HEK293 (cell line): ENCODE measurements around the gene SURF4.
"Not testable (repeated sequence)": the region's sequence is repeated elsewhere in the genome, so short reads cannot be mapped to it uniquely, and the experiment has no call there.

Experiments used
- CTCF ChIA-PET: fragments of 350-600 bp; formaldehyde crosslinking; extraction: SDS; loops from one replicate; lab custom pipeline; 2021; ENCODE audit warnings: antibody characterized with exemption; lab: Yijun Ruan, JAX
- POLR2A ChIA-PET: fragments of 300-600 bp; formaldehyde crosslinking; extraction: SDS; loops from one replicate; lab custom pipeline; 2020; ENCODE audit warnings: antibody characterized with exemption, inconsistent platforms; lab: Yijun Ruan, JAX
- H3K27ac ChIP-seq: fragments of 200-500 bp; sonication (Bioruptor generic); 2 replicates; pipeline ENCODE4 v1.5.1; 2014; ENCODE audit warnings: low read depth, low read length, control low read depth, inconsistent platforms; ENCODE audit errors: extremely low read depth
- H3K36me3 ChIP-seq, 2 experiments: fragments of 200-500 bp in 1 of 2; sonication (Bioruptor generic) in 1 of 2; 1 replicate in 1 of 2; 2 replicates in 1 of 2; pipeline ENCODE4 v1.5.1; 2014 to 2017; ENCODE audit warnings: inconsistent platforms in 2 of 2, low read length in 2 of 2; ENCODE audit not compliant: control insufficient read depth in 2 of 2, insufficient read depth in 1 of 2
- H3K4me1 ChIP-seq: fragments of 200-500 bp; sonication (Bioruptor generic); 2 replicates; pipeline ENCODE4 v1.5.1; 2014; ENCODE audit warnings: mild to moderate bottlenecking, low read length, inconsistent platforms; ENCODE audit not compliant: control insufficient read depth, insufficient read depth
- H3K4me3 ChIP-seq: 2 replicates; pipeline ENCODE4 v1.5.1; 2011; ENCODE audit warnings: low read depth, mild to moderate bottlenecking, control low read depth, low read length, moderate library complexity
- H3K9me3 ChIP-seq: fragments of 200-500 bp; sonication (Bioruptor generic); 2 replicates; pipeline ENCODE4 v1.5.1; 2014; ENCODE audit warnings: low read depth, low read length, inconsistent platforms; ENCODE audit not compliant: control insufficient read depth, insufficient read depth
- CTCF ChIP-seq: fragments of 450-650 bp; formaldehyde crosslinking; IDR thresholded peaks from 2 replicates; pipeline ENCODE4 v1.5.1; 2016; ENCODE audit warnings: missing biosample characterization, missing genetic modification characterization
- HOXC10 ChIP-seq: sonication (generic); formaldehyde crosslinking; IDR thresholded peaks from 2 replicates; pipeline ENCODE4 v1.8.1; 2023; ENCODE audit warnings: mild to moderate bottlenecking, missing genetic modification reagents
- INSM2 ChIP-seq: fragments of 450-650 bp; formaldehyde crosslinking; IDR thresholded peaks from 2 replicates; pipeline ENCODE4 v1.5.1; 2016; ENCODE audit warnings: missing biosample characterization, missing genetic modification characterization
- KLF1 ChIP-seq: fragments of 450-650 bp; formaldehyde crosslinking; IDR thresholded peaks from 2 replicates; pipeline ENCODE4 v1.5.1; 2016; ENCODE audit warnings: missing biosample characterization, missing genetic modification characterization
- SCRT1 ChIP-seq: fragments of 450-650 bp; formaldehyde crosslinking; IDR thresholded peaks from 2 replicates; pipeline ENCODE4 v1.5.1; 2016; ENCODE audit warnings: missing biosample characterization, missing genetic modification characterization, borderline replicate concordance
- YY2 ChIP-seq: fragments of 450-650 bp; formaldehyde crosslinking; IDR thresholded peaks from 2 replicates; pipeline ENCODE4 v1.5.1; 2016; ENCODE audit warnings: missing biosample characterization, missing genetic modification characterization
- ZBTB8A ChIP-seq: fragments of 450-650 bp; formaldehyde crosslinking; IDR thresholded peaks from 2 replicates; pipeline ENCODE4 v1.5.1; 2016; ENCODE audit warnings: missing biosample characterization, missing genetic modification characterization
- ZFP37 ChIP-seq: fragments of 450-650 bp; formaldehyde crosslinking; IDR thresholded peaks from 2 replicates; pipeline ENCODE4 v1.5.1; 2016; ENCODE audit warnings: missing biosample characterization, missing genetic modification characterization
- ZNF2 ChIP-seq: fragments of 450-650 bp; formaldehyde crosslinking; IDR thresholded peaks from 2 replicates; pipeline ENCODE4 v1.5.1; 2016; ENCODE audit warnings: missing biosample characterization, missing genetic modification characterization
- ZNF292 ChIP-seq: fragments of 450-650 bp; formaldehyde crosslinking; IDR thresholded peaks from 2 replicates; pipeline ENCODE4 v1.5.1; 2016; ENCODE audit warnings: low read depth, missing biosample characterization, missing genetic modification characterization, borderline replicate concordance
- ZNF513 ChIP-seq: fragments of 450-650 bp; IDR thresholded peaks from 2 replicates; pipeline ENCODE4 v1.5.1; 2018; ENCODE audit warnings: missing biosample characterization, missing genetic modification characterization
- ZNF555 ChIP-seq: fragments of 450-650 bp; formaldehyde crosslinking; conservative IDR thresholded peaks from 2 replicates; pipeline ENCODE4 v1.5.1; 2017; ENCODE audit warnings: missing biosample characterization, mild to moderate bottlenecking, missing genetic modification characterization, inconsistent platforms
- ZNF596 ChIP-seq: fragments of 450-650 bp; IDR thresholded peaks from 2 replicates; pipeline ENCODE4 v1.5.0; 2018; ENCODE audit warnings: missing biosample characterization, mild to moderate bottlenecking, missing genetic modification characterization, moderate library complexity
- ZNF654 ChIP-seq: fragments of 450-650 bp; formaldehyde crosslinking; IDR thresholded peaks from 2 replicates; pipeline ENCODE4 v1.5.1; 2016; ENCODE audit warnings: low read depth, missing biosample characterization, missing genetic modification characterization
- ZNF785 ChIP-seq: fragments of 450-650 bp; formaldehyde crosslinking; IDR thresholded peaks from 2 replicates; pipeline ENCODE4 v1.5.1; 2016; ENCODE audit warnings: missing biosample characterization, missing genetic modification characterization
- ZSCAN30 ChIP-seq: fragments of 450-650 bp; IDR thresholded peaks from 2 replicates; pipeline ENCODE4 v1.5.1; 2018; ENCODE audit warnings: missing biosample characterization, mild to moderate bottlenecking, missing genetic modification characterization, moderate library complexity
- TF ChIP-seq, protein P1 (sequence below): fragments of 450-650 bp; formaldehyde crosslinking; IDR thresholded peaks from 2 replicates; pipeline ENCODE4 v1.5.1; 2016; ENCODE audit warnings: missing biosample characterization, missing genetic modification characterization
- TF ChIP-seq, protein P2 (sequence below): fragments of 450-650 bp; formaldehyde crosslinking; IDR thresholded peaks from 2 replicates; pipeline ENCODE4 v1.5.1; 2016; ENCODE audit warnings: missing biosample characterization, missing genetic modification characterization
- TF ChIP-seq, protein P3 (sequence below): fragments of 450-650 bp; formaldehyde crosslinking; IDR thresholded peaks from 2 replicates; pipeline ENCODE4 v1.5.1; 2016; ENCODE audit warnings: missing biosample characterization, missing genetic modification characterization

SURF4 gene

GRCh38 chr9:133331221-133331620 lies 44.6 kb downstream of the SURF4 start:
- ChIA-PET CTCF (interaction anchor here (0.7 to 8.9 kb wide), 8 partner anchors 8 to 291 kb away, joined by 3 to 159 read pairs (median 12); no protein-coding TSS in a partner anchor), POLR2A (interaction anchor here (0.7 to 3.1 kb wide), 5 partner anchors 17 to 145 kb away, joined by 3 to 19 read pairs (median 4); partner anchors contain the start of genes CACFD1, MED22 and RPL7A)
- no peak for TF ChIP-seq ZNF596 (tag by site-specific recombination)
- no peak for TF ChIP-seq ZFP37 (tag by site-specific recombination)
- no peak for TF ChIP-seq ZNF292 (tag by site-specific recombination)
- TF ChIP-seq, protein P1, sequence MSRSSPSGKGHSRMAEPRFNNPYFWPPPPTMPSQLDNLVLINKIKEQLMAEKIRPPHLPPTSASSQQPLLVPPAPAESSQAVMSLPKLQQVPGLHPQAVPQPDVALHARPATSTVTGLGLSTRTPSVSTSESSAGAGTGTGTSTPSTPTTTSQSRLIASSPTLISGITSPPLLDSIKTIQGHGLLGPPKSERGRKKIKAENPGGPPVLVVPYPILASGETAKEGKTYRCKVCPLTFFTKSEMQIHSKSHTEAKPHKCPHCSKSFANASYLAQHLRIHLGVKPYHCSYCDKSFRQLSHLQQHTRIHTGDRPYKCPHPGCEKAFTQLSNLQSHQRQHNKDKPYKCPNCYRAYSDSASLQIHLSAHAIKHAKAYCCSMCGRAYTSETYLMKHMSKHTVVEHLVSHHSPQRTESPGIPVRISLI (tag by site-specific recombination): no peak
- TF ChIP-seq INSM2: no peak
- no peak for TF ChIP-seq ZNF555 (tag by site-specific recombination)
- TF ChIP-seq, protein P2, sequence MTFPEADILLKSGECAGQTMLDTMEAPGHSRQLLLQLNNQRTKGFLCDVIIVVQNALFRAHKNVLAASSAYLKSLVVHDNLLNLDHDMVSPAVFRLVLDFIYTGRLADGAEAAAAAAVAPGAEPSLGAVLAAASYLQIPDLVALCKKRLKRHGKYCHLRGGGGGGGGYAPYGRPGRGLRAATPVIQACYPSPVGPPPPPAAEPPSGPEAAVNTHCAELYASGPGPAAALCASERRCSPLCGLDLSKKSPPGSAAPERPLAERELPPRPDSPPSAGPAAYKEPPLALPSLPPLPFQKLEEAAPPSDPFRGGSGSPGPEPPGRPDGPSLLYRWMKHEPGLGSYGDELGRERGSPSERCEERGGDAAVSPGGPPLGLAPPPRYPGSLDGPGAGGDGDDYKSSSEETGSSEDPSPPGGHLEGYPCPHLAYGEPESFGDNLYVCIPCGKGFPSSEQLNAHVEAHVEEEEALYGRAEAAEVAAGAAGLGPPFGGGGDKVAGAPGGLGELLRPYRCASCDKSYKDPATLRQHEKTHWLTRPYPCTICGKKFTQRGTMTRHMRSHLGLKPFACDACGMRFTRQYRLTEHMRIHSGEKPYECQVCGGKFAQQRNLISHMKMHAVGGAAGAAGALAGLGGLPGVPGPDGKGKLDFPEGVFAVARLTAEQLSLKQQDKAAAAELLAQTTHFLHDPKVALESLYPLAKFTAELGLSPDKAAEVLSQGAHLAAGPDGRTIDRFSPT (tag by site-specific recombination): no peak
- no peak for TF ChIP-seq ZNF785 (tag by site-specific recombination)
- TF ChIP-seq, protein P3, sequence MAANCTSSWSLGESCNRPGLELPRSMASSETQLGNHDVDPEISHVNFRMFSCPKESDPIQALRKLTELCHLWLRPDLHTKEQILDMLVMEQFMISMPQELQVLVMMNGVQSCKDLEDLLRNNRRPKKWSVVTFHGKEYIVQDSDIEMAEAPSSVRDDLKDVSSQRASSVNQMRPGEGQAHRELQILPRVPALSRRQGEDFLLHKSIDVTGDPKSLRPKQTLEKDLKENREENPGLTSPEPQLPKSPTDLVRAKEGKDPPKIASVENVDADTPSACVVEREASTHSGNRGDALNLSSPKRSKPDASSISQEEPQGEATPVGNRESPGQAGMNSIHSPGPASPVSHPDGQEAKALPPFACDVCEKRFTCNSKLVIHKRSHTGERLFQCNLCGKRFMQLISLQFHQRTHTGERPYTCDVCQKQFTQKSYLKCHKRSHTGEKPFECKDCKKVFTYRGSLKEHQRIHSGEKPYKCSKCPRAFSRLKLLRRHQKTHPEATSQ (tag by site-specific recombination): no peak
- no peak for TF ChIP-seq YY2
- no peak for TF ChIP-seq ZNF513
- TF ChIP-seq SCRT1 (tag by site-specific recombination): no peak
- no peak for TF ChIP-seq HOXC10 (CRISPR knock-in tag)
- H3K36me3 ChIP-seq: peaks cover 4 to 53% of the 10 kb centered on the region in 2 experiments; a peak in 2 of 3 replicates
- no peak overlapping the region for H3K4me3 ChIP-seq
- H3K27ac ChIP-seq: no peak overlapping the region
- no peaks in the 10 kb centered on the region for H3K9me3 ChIP-seq
- peaks cover 4% of the 10 kb centered on the region; the same call in 1 of the 2 replicates for H3K4me1 ChIP-seq

- peaks cover 4 to 49% of the 10 kb centered on the region in 2 experiments; a peak in 2 of 3 replicates for H3K36me3 ChIP-seq
- POLR2A ChIA-PET: interaction anchor here (1.1 to 3.1 kb wide), 7 partner anchors 11 to 143 kb away, joined by 3 to 20 read pairs (median 4); partner anchors contain the start of genes MED22 and RPL7A
- H3K27ac ChIP-seq, H3K4me3 ChIP-seq, H3K9me3 ChIP-seq, H3K4me1 ChIP-seq: not testable (repeated sequence)
- TF ChIP-seq KLF1 (tag by site-specific recombination) (peak; percentile 12; the same call in 1 of the 2 replicates), ZBTB8A (0 out of 2 replicates have a peak, but pooled peaks have one; percentile 20), ZNF2 (tag by site-specific recombination) (peak; percentile 41; the same call in 1 of the 2 replicates), ZSCAN30 (tag by site-specific recombination) (0 out of 2 replicates have a peak, but pooled peaks have one; percentile 10), CTCF (peak; percentile 34; the same call in 1 of the 2 replicates), ZNF654 (tag by site-specific recombination) (peak; percentile 61)
- CTCF ChIA-PET: interaction anchor here (0.5 to 8.9 kb wide), 17 partner anchors 9 to 182 kb away, joined by 3 to 159 read pairs (median 5); no protein-coding TSS in a partner anchor
These were observed 46.3 kb downstream of the SURF4 start for GRCh38 chr9:133329306-133330156.
